Hepatocyte (in vitro differentiated cells): ENCODE data around the gene EDEM3. TPM values are rescaled to one million over a fixed set of nuclear protein-coding genes. Genes with fewer than 3 reads are reported as not detected.

Source experiments
- DNase-seq: peaks from one replicate; pipeline ENCODE4 v3.0.0-alpha.2; 2016; ENCODE audit warnings: low spot score
- H2AFZ ChIP-seq: fragments of 200-600 bp; sonication (generic); 2 replicates; pipeline ENCODE4 v1.6.0; 2016; ENCODE audit warnings: antibody characterized with exemption, mild to moderate bottlenecking
- H3K27ac ChIP-seq: fragments of 200-600 bp; sonication (generic); 2 replicates; pipeline ENCODE4 v1.5.1; 2016; ENCODE audit warnings: mild to moderate bottlenecking
- H3K27me3 ChIP-seq: fragments of 200-600 bp; sonication (generic); 2 replicates; pipeline ENCODE4 v1.6.1; 2016
- H3K36me3 ChIP-seq: fragments of 200-600 bp; sonication (generic); replicated peaks from 2 replicates; pipeline ENCODE4 v1.5.1; 2016; ENCODE audit warnings: low read depth; ENCODE audit not compliant: insufficient read depth
- H3K4me1 ChIP-seq: fragments of 200-600 bp; sonication (generic); 2 replicates; pipeline ENCODE4 v1.5.1; 2016; ENCODE audit warnings: mild to moderate bottlenecking, moderate library complexity; ENCODE audit not compliant: insufficient read depth
- H3K4me2 ChIP-seq: fragments of 200-600 bp; sonication (generic); 2 replicates; pipeline ENCODE4 v1.6.0; 2016
- H3K4me3 ChIP-seq: fragments of 200-600 bp; sonication (generic); 2 replicates; pipeline ENCODE4 v1.5.1; 2016; ENCODE audit warnings: mild to moderate bottlenecking
- H3K79me2 ChIP-seq: fragments of 200-600 bp; sonication (generic); 2 replicates; pipeline ENCODE4 v1.6.0; 2017; ENCODE audit warnings: mild to moderate bottlenecking
- H3K9me2 ChIP-seq: fragments of 200-600 bp; sonication (generic); replicated peaks from 2 replicates; pipeline ENCODE4 v1.6.0; 2017; ENCODE audit warnings: mild to moderate bottlenecking; ENCODE audit not compliant: insufficient read depth
- H3K9me3 ChIP-seq: fragments of 200-600 bp; sonication (generic); 2 replicates; pipeline ENCODE4 v1.5.1; 2016; ENCODE audit warnings: low read depth, mild to moderate bottlenecking
- H4K20me1 ChIP-seq: fragments of 200-600 bp; sonication (generic); 2 replicates; pipeline ENCODE4 v1.6.0; 2016; ENCODE audit warnings: mild to moderate bottlenecking; ENCODE audit not compliant: insufficient read depth, poor library complexity, severe bottlenecking
- CTCF ChIP-seq: fragments of 200-600 bp; sonication (generic); IDR thresholded peaks from 2 replicates; pipeline ENCODE4 v1.5.1; 2016; ENCODE audit warnings: antibody characterized with exemption, mild to moderate bottlenecking; ENCODE audit not compliant: poor library complexity
- EZH2 ChIP-seq: fragments of 200-600 bp; sonication (generic); IDR thresholded peaks from 2 replicates; pipeline ENCODE4 v1.6.1; 2016; ENCODE audit warnings: antibody characterized with exemption, mild to moderate bottlenecking, borderline replicate concordance
- EZH2phosphoT487 ChIP-seq: fragments of 200-600 bp; sonication (generic); IDR thresholded peaks from one replicate; pipeline ENCODE4 v1.6.1; 2018; ENCODE audit warnings: antibody characterized with exemption, mild to moderate bottlenecking, low read depth, moderate library complexity; ENCODE audit not compliant: unreplicated experiment, severe bottlenecking
- WGBS: methylation state at CpG from one replicate; pipeline ENCODE4 v1.1.6; 2016; ENCODE audit warnings: low lambda C conversion rate; ENCODE audit errors: missing lambda C conversion rate; 5-methylcytosine and 5-hydroxymethylcytosine counted together
- polyA plus RNA-seq: library from polyadenylated mRNA; unstranded; fragments of >200 nt; fragmentation: Nextera tagmentation; extraction: Ambion mirVana; gene quantifications from 2 replicates; pipeline ENCODE4 v1.2.1, GENCODE V29; 2016
- total RNA-seq: library from RNA; depleted of rRNA; stranded (reverse); fragments of >200 nt; gene quantifications from 2 replicates; pipeline ENCODE4 v1.2.3, GENCODE V29; 2014

Gene EDEM3
- total and polyA plus RNA-seq, 2 experiments from 2014 or later: 14.9 to 54.1 TPM

GRCh38 chr1:184790642-184791549, 36.2 kb upstream of the EDEM3 start:
- no peak overlapping the region for H3K4me3 ChIP-seq
- no peaks in the 10 kb centered on the region for H3K27me3 ChIP-seq
- no peaks in the 10 kb centered on the region for H3K36me3 ChIP-seq
- DNase-seq: no peak
- WGBS: 76% methylated on average over 9 of the region's 9 CpGs
- H3K9me3 ChIP-seq: no peaks in the 10 kb centered on the region
- no peak overlapping the region for H2AFZ ChIP-seq
- H3K9me2 ChIP-seq: no peaks in the 10 kb centered on the region
- no peaks in the 10 kb centered on the region for H3K79me2 ChIP-seq
- peaks cover 18% of the 10 kb centered on the region for H3K4me1 ChIP-seq
- TF ChIP-seq CTCF (no peak), EZH2phosphoT487 (no peak), EZH2 (no peak)
- no peak overlapping the region for H3K4me2 ChIP-seq
- no peaks in the 10 kb centered on the region for H4K20me1 ChIP-seq
- H3K27ac ChIP-seq: no peak overlapping the region

GRCh38 chr1:184789884-184790283, 35.2 kb upstream of the EDEM3 start:
- 37% methylated on average over 2 of the region's 2 CpGs for WGBS
- Histone ChIP-seq H3K9me2 (no peaks in the 10 kb centered on the region), H3K27me3 (no peaks in the 10 kb centered on the region), H2AFZ (no peak overlapping the region), H4K20me1 (no peaks in the 10 kb centered on the region), H3K36me3 (no peaks in the 10 kb centered on the region), H3K4me1 (peaks cover 18% of the 10 kb centered on the region), H3K4me3 (no peak overlapping the region), H3K4me2 (no peak overlapping the region), H3K9me3 (no peaks in the 10 kb centered on the region), H3K27ac (no peak overlapping the region), H3K79me2 (no peaks in the 10 kb centered on the region)
- TF ChIP-seq EZH2 (no peak), EZH2phosphoT487 (no peak), CTCF (no peak)
- DNase-seq: no peak

- 96% methylated on average over 2 of the region's 2 CpGs for WGBS
- Histone ChIP-seq H3K4me3 (no peak overlapping the region), H3K9me2 (no peaks in the 10 kb centered on the region), H3K36me3 (no peaks in the 10 kb centered on the region), H4K20me1 (no peaks in the 10 kb centered on the region), H2AFZ (no peak overlapping the region), H3K27me3 (no peaks in the 10 kb centered on the region), H3K4me2 (no peak overlapping the region), H3K79me2 (no peaks in the 10 kb centered on the region), H3K27ac (no peak overlapping the region), H3K4me1 (peaks cover 18% of the 10 kb centered on the region), H3K9me3 (no peaks in the 10 kb centered on the region)
- DNase-seq: no peak
- TF ChIP-seq EZH2 (no peak), EZH2phosphoT487 (no peak), CTCF (no peak)
Observed at GRCh38 chr1:184788970-184789369, 34.3 kb upstream of the EDEM3 start.
